Activated T-cell treated with anti-CD3 and anti-CD28 coated beads for 4 hours (primary cell): ENCODE results near the gene MZF1.

ENCODE experiments used
- DNase-seq: peaks from one replicate; pipeline ENCODE4 v3.0.0-alpha.2; 2020

Gene MZF1

DNA sequence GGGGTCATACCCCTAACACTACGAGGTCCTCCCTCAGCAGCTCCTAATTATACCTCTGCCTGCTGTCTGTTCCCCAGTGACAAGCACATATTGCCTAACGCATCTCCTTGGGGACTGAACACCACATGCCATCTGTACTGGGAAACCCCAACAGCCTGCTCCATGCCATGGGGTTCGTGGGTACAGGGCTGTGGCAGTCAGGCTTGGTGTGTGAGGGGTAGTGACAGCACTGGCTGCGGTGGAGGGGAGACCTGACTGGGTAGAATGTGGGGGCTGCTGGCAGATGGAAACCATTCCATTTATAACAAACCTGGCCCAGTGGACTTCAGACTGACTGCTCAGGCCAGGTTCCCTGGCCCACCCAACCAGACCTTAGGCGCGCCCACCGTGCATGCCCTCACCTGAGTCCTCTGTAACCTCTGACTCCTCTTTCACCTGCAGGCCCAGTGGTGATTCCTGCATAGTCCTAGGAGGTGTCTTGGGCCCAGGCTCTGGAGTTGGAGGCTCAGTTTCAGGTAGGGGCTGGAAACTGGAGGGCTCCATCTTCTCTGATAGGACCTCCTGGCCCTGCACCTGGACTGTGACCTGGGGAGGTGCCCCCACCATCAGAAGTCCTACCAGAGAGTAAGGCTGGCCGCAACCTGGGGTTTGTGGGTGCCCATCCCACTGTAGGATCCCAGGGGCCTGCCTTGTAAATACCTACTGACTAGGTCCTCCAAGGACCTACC is 3.0 kb downstream of the MZF1 start:
- DNase-seq: no peak

DNA sequence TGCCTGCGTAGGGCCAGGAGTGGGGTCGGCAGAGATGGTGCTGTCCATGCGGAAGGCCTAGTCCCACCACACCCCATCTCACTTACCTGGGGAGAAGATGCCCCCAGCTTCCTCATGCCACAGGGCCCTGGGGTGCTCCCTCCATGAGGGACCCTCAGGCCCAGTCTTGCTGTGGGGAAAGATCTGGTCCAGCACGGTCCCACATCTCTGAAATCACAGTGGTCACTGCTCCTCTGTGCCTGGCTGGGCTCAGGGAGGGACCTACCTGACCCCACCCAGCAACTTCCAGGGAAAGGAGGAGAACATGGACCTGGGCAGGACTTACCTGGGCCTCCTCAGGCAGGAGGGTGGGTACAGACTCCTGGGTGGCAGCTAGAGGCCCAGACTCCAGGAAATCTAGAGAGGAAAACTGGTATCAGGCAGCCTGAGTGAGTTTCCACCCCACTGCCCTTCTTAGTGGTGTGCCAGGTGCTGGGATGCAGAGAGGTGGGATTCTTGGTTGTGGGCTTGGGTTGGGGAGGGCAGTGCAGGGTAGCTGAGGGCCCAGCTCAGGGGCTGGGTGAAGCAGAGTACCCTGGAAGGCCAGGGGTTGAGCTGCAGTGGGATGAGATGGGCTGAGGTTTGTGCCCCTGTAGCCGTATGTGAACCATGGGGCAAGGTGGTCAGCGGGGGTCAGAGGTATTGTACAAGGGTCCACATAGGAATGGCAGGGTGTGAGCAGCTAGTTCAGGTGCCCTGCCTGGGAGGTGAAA is 3.8 kb downstream of the MZF1 start:
- DNase-seq: no peak

DNA sequence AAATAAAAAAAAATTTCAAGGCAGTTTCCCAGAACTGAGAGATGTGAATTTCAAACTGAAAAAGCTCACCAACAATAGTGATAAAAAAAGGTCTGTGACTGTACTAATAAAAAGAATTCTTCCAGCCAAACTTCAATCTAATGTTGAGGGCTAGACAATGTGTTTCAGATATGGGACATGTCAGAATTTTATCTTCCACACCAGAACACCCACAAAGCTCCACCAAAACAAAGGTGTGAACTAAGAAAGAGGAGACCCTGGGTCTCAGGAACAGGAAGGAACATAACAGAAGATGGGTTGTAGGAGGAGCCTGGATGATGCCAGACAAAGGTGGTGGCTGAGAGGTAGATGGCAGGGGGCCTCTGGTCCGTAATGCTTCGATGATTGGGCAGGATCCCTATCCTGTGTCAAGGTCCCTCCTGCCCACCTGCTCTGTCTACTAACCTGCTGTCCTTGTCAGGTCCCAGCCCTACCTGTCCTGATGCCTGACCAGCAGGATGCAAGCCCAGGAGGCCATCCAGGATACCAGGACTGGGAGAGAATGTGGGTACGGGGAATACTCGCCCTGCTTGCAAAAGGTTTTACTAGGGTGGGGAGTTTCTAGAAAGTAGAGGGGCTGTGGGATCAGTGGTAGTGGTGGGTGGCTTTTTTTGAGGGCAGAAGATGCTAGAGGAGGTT is 4.5 kb downstream of the MZF1 start:
- DNase-seq: no peak

DNA sequence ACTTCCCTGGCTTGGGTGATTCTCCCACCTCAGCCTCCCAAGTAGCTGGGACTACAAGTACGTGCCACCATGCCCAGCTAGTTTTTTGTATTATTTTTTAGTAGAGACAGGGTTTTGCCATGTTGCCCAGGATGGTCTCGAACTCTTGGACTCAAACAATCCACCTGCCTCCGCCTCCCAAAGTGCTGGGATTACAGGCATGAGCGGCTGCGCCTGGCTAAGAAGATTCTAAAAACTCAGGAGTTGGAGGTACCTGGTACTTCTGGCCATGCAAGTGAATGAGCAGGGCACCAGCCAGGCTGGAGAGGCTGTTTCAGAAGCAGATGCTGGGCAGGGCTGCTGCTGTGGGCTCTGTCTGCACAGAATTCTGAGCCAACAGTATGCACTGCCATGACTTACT is 6.1 kb downstream of the MZF1 start:
- no peak for DNase-seq

DNA sequence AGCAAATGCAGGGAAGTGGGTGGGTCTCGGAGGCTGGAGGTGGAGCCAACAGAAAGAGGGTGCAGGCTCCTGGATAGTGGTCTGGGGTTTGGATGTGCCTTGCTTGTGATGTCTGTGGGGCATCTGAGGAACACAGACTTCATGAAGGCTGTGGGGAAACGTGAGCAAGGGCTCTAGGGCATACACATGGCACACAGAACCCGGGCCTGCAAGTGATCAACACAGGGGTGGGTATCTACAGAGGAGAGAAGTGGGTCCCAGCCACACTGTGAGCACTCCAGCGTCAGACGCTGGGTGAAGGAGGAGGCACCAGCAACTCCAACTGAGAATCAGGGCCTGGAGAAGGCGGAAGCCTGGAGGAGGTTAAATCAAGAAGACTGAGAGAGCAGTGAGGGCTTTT is 9.3 kb downstream of the MZF1 start:
- no peak for DNase-seq

DNA sequence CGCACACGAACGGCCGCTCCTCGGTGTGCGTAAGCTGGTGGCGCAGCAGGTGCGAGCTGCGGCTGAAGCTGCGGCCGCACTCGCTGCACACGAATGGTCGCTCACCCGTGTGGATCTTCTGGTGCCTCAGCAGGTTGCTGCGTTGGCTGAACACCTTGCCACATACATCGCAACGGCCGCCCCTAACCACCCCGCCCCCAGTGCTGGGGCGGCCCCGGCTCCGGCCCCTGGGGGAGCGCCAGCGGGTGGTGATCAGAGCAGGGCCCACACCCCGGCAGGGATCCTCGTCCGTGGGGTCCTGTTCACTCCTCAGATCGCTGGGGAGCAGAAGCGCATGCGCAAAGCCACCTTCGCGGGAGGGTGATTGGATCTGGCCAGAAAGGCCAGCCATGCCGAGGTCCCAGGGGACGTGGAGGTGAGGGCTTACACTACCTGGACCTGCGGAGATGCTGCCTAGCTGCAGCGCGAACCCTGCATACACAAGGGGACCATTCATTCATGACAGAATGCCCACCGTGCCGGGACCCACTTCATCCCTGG is 10.0 kb downstream of the MZF1 start:
- DNase-seq: no peak

DNA sequence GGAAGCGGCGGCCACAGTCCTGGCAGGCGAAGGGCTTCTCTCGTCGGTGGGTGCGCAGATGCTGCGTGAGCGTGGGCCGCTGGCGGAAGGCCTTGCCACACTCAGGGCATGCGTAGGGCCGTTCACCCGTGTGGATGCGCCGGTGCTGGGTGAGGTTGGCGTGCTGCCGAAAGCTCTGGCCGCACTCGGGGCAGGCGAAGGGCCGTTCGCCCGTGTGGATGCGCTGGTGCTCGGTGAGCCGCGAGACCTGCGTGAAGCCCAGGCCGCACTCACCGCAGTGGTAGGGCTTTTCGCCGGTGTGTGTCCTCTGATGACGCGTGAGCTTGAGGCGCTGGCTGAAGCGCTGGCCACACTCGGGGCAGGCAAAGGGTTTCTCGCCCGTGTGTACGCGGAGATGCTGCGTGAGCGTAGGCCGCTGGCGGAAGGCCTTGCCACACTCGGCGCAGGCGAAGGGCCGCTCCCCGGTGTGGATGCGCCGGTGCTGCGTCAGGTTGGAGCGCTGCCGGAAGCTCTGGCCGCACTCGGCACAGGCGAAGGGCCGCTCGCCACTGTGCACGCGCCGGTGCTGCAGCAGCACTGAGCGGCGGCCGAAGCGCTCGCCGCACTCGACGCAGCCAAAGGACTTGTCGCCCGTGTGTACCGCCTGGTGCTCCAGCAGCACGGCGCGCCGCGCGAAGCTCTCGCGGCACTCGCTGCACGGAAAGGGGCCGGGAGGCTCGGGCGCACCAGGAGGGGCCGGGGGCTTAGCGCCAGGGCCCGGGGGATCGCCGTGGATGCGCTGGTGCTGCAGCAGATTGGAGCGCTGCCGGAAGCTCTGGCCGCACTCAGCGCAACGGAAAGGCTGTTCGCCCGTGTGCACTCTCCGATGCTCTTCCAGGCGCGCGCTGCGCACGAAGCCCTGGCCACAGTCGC is 10.8 kb downstream of the MZF1 start:
- no peak for DNase-seq

DNA sequence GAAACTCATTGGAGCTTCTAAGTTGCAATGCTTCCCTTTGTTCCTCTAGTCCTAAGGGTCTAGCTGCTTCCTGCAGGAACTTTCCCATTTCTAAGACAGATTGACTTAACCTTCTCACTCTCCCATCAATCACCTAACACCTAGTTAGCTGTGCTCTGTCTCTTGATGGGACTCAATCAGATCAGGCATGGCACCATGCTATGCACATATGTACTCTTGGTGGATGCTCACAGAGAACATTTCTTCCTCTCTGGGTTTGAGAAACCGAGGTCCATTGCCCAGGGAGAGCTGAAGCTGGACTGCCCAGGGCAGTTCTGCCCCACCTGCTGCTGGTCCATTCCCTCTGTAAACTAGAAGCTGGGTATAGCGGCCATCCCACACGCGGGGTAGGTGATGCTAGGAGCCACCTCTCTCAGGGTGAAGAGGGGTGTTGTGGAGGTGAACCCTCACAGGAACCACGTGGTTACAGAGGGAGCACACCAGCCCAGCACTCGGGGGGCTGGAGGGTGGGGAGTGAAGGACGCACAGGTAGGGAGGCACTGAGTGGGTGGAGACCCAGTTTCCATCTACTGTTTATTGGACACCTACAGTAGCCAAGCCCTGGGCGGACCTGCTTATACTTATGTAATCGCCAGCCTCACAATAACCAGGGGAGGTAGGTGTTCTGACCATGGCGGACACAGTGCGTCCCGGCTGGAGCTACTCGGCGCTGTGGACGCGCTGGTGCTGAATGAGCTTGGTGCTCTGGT is 11.6 kb downstream of the MZF1 start:
- no peak for DNase-seq

DNA sequence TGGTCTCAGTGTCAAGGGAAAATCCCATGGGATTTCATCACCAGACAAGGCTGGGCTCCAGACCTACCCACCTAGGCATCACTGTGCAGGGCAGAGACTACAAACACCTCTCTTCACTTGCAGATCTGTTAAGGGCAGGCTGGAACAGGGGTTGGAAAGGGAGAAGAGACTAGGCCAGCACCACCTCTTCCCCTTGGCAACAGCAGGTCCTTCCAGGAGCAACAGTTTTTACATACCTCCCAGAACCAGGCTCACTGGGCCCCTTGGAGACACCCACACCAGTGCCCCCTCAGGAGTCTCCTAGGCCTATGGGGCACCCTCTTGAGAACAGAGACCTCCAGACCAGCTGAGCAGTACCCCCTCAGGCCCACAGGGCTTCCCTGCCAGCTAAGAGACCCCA is 12.2 kb downstream of the MZF1 start:
- DNase-seq: no peak

DNA sequence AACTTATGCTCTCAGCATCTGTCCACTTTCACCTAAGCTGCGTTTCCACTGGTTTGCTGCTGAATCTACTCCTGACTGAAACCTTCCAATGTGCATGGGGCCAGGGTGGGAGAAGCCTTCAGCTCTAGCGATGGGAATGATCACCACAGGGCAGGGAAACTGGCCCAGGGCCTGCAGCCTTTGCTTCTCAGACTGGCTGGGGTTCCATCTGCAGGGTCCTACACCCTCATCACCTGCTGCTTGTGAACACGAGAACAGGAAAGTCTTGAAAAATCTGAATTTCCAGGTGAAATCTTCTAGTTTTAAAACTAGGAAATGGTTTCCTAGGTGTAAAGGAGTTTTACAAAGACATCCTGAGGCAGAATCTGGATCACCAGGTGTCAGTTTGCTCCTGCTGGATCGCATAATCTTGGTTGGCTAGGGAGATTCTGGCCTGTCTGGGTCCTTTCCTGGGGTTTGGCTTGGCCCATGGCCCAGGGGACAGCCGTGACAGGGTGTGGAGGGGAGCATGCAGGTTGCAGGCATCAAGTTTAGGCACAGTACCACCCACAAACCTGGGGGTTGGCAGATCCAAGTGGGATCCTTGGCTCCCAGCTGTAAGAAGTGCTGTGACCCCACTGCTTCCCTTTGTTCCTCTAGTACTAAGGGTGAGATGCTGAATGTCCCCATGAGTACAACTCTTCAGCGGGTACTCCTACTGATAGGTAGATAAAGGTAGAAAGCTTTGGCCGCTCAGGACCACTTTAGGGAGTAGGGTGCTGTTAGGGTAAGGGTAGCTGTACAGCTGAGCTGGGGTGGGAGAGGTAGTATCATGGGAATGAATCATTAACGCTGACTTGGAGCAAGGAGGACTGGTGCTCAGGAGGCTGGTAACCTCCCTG is 12.9 kb downstream of the MZF1 start:
- no peak for DNase-seq

DNA sequence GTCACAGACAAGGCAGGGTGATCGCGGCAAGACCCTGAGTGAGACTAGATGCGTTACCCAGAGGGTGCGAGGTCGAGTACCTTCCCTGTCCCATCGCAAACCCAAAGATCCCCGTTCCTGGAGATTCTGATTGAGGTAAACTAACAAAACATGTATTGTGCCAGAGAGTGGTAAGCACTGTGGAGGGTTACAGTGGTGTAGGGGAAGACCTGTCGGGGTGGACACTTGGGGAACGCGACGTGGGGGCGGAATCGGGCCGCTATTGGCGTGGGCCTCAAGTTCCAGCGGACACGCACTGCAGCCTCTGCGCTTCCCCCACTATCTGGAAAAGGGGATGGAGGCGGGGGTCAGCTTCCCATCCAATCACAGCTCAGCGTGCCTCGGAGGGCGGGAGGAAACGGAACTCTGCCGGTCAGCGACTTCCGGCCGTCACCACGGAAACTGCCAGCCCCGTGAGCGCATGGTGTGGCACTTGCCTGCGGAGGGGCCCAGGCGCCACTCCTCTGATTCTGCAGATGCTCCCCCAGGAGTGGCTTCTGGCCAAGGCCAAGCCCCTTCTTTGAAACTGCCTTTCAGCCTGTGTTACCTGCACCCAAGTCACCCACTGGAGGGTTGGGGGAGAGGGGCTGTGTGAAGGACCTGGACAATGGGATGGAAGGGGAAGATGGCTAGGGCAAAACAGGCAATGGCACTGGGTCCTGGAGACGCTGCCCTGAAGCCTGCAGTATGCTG is 13.7 kb downstream of the MZF1 start:
- DNase-seq: peak; percentile 35

DNA sequence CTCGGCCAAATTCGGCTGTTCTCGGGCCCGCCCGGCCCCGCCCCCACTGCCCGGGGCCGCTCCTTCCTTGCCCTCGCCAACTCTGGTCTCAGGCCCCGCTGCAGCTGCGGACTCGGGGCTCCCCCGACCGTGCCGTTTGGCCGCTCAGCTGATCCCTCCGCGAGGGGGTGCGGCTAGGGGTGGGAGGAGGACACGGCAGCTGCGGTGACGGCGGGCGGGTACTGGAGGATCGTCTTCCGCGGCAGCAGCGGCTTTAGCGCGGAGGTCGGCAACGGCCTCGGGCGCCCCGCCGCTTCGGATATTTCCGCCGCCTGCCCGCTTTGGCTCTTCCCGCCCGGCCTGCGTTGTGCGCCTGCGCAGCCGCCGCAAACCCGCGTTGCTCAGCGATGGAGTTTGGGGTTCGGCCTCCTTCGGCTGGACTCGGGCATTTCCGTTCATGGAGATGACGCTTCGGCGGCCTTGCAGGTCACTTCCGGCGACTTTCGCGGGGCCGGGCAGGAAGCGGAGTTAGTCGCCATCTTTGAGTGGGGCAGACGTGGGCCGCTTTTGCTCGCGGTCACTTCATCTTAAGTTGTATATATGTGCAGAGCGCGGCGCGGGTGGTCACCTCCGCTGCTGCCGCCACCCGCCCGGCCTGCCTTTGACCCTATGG is 14.4 kb downstream of the MZF1 start:
- DNase-seq: peak; percentile 98

DNA sequence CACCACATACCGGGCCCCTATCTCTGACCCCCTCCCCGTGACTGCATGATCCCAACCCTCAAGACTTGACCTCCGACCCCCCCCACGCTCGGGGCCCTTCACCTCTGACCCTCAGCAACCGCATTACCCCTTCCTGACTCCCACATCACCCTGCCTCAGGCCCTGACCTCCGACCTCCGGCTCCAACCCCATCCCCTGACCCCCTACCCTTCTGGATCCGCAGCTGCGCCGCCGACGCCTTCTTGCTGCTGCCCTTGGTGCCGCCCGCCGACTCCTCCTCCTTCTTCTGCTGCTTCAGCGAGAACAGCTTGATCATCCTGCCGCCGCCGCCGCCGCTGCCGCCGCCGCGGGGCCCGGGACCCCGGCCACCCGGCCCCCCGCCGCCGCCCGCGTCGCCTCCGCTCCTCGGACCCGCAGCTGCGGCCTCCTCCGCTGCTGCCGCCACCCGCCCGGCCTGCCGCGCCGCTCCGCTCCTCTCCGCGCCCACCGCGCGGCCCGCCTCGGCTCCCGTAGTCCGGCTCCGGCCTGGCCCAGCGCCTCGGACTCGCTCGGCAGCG is 15.0 kb downstream of the MZF1 start, which contains the start of gene UBE2M:
TSS of gene UBE2M (minus strand) at position 546 of the 557 bp plus-strand sequence. CDS start at position 316, 230 bp downstream.
- DNase-seq: peak; percentile 44

DNA sequence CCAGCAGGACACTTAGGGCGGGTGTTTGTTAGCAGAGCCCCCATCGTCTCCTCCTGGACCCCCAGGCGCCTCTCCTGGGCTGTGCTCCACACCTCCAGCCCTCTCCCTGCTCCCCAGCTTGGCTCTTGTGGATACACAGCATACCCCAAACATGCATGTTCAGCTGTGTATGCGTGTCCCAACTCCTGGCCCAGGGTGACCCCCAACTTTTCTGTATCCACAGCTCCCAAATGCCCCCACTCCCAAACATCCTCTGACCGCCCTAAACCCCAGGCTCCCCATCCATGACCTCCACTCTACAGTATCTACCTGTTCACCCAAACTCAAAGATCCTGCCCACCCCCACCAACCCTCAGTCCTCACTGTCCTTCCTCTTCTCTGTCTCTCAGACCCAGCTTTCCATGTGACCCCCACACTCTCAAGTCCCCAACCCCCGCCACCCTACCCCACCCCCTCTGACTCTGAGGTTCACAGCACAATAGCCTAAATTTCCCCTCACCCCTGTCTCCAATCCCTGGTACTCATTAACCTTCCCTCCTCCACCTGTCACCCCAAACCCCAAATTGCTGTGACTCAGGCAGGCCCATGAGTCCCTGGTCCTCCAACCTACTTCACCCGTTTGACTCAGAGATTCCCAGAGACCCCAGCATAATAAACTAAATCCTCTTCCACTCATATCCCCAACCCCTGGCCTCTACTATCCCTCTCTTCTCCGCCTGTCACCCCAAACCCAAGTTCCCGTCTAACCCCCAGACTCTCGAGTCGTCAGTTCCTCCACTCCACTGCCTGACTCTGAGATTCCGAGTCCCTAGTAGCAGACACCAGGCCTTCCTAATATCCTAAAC is 15.7 kb downstream of the MZF1 start:
- DNase-seq: no peak

DNA sequence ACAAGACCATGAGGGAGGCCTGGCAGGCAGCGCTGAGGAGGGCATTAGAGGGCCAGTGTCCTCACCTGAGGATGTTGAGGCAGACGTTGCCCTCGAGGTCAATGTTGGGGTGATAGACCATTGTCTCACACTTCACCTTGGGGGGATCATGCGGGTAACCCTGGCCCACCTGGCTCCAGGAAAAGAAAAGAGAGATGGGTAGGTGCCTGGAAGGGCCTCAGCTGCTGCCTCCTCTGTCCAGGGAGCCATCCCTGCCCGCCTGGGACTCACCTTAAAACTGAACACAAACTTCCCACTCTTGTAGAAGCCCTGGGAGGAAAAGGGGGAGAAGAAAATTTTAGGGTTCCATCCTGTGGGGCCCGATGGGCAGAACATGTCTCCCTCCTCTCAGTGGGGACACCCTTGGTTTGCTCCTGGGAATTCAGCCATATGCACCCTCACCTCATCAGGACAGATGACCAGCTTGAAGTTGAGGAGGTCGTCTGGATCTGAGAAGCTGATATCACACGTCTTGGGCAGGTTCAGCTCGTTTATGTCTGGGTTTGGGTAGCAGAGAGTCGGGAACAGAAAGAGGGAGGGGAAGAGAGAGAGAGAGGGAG is 16.4 kb downstream of the MZF1 start:
- DNase-seq: no peak

DNA sequence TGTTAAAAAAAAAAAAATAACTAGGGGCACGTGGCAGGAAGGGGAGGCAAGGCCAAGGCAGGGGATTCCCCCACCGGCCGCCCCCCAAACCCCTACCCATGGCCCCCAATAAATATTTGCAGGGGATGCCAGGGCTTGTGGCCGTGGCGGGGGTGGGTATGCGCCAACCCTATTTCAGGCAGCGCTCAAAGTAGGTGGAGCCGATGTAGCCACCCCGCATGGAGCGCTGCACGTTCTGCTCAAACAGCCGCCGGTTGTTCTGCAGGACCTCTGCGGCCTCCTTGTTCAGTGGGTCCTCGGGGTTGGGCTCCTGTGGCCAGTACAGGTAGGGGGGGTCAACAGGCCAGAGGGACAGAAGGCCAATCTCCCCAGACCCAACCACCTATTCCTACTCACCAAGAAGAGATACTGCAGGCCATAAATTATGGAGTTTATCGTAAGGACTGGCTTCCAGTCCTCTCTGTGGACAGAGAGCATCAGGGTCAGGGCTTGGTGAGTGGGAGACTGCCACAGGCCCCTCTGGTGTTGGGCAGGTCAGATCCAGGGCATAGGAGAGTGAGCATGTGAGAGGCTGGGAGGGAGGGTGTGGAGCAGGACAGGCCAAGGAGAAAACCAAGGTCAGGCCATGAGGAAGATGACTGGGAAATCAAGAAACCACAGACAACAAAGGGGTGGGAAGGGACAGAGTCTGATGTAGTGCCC is 17.1 kb downstream of the MZF1 start:
- DNase-seq: no peak

DNA sequence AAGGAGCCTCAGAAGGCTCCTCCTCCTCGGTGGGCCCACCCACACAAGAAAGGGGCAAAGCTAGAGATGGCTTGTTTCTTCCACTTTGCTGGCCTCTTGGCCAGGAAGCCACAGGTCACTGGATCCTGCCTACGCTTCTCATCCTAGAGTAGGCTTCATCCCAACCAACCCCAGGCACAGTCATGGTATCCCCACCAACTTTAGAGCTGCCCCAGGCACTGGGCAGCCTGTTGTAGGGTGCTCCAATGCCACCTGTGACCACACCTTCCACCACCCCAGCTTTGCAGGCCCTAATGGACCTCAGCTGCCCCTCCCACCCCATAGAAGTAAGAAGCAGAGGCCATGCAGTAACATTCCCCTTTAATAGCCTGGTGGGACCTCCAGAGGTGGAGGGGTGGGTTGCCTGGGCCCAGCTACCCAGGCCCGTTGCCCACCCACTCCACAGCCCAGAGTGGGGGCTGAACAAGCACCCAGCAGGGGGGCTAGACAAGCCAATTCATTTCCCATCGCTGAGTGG is 17.7 kb downstream of the MZF1 start:
- DNase-seq: no peak
